OCI-LY3 (cell line): ENCODE measurements around the gene DDX20.

Source experiments
- H2AFZ ChIP-seq: fragments of 200-600, 300-600 bp; shearing (Covaris generic); 2 replicates; pipeline ENCODE4 v1.6.0; 2014; ENCODE audit warnings: antibody characterized with exemption, low read depth, low read length
- H3K27ac ChIP-seq: fragments of 200-600, 300-600 bp; sonication (generic); 2 replicates; pipeline ENCODE4 v1.5.1; 2014; ENCODE audit warnings: mild to moderate bottlenecking, low read length, moderate library complexity, mixed read lengths
- H3K27me3 ChIP-seq: fragments of 200-600, 300-600 bp; sonication (generic); 2 replicates; pipeline ENCODE4 v1.6.1; 2014; ENCODE audit warnings: low read depth, low read length, mixed read lengths
- H3K36me3 ChIP-seq: fragments of 200-600, 300-600 bp; sonication (generic); replicated peaks from 2 replicates; pipeline ENCODE3; 2014; ENCODE audit warnings: low read depth, low read length, mixed read lengths
- H3K4me1 ChIP-seq: fragments of 300-600, 200-600 bp; sonication (generic); 2 replicates; pipeline ENCODE4 v1.6.1; 2014; ENCODE audit warnings: low read length, mixed read lengths
- H3K4me2 ChIP-seq: fragments of 200-600, 300-600 bp; sonication (generic); 2 replicates; pipeline ENCODE4 v1.6.1; 2014; ENCODE audit warnings: low read length, mixed read lengths
- H3K4me3 ChIP-seq: fragments of 300-600, 200-600 bp; sonication (generic); 2 replicates; pipeline ENCODE4 v1.5.1; 2014; ENCODE audit warnings: antibody characterized with exemption, mild to moderate bottlenecking, low read length, moderate library complexity
- H3K79me2 ChIP-seq: fragments of 300-600, 200-600 bp; shearing (Covaris generic); 2 replicates; pipeline ENCODE4 v1.6.1; 2014; ENCODE audit warnings: mild to moderate bottlenecking, low read length, mixed read lengths
- H3K9ac ChIP-seq: fragments of 300-600, 200-600 bp; shearing (Covaris generic); 2 replicates; pipeline ENCODE4 v1.6.0; 2014; ENCODE audit warnings: mild to moderate bottlenecking, low read length, moderate library complexity
- H3K9me3 ChIP-seq: fragments of 200-600, 300-600 bp; shearing (Covaris generic); 2 replicates; pipeline ENCODE4 v1.6.1; 2014; ENCODE audit warnings: low read length, mixed read lengths; ENCODE audit not compliant: insufficient read depth
- H4K20me1 ChIP-seq: fragments of 200-600, 300-600 bp; sonication (generic); 2 replicates; pipeline ENCODE4 v1.6.1; 2016; ENCODE audit warnings: low read length, mixed read lengths; ENCODE audit not compliant: insufficient read depth
- CTCF ChIP-seq: fragments of 200-600, 300-600 bp; sonication (generic); IDR thresholded peaks from 2 replicates; pipeline ENCODE4 v1.5.1; 2014; ENCODE audit warnings: antibody characterized with exemption, low read length, low read depth
- EZH2phosphoT487 ChIP-seq: fragments of 200-600 bp; shearing (Covaris generic); IDR thresholded peaks from 2 replicates; pipeline ENCODE4 v1.6.1; 2018; ENCODE audit warnings: antibody characterized with exemption, mixed run types, low read depth

DDX20 gene

DNA sequence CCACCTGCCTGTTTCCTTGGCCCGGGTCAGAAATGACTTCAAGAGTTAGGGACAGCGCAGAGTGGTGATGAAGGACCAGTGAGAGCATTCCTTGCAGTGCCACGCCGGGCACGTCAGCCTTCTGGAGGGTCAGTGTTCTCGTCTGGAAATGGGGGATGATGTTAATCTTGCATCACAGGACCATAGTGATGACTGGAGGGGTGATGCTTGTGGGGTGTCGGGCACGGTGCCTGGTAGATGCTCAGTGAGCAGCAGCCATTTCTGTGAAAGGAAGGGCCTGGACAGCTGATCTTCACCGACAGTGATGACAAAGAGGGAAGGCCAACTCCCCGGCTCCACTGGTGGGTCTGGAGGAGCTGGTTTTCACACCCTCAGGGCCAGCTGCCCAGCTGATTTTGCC is 56.2 kb downstream of the DDX20 start:
- Histone ChIP-seq H2AFZ (no peak overlapping the region), H3K4me2 (no peak overlapping the region), H3K9me3 (no peaks in the 10 kb centered on the region), H3K36me3 (no peaks in the 10 kb centered on the region), H3K79me2 (no peaks in the 10 kb centered on the region), H3K4me1 (peaks cover 3% of the 10 kb centered on the region), H3K27me3 (no peaks in the 10 kb centered on the region), H3K27ac (no peak overlapping the region), H3K4me3 (no peak overlapping the region), H4K20me1 (no peaks in the 10 kb centered on the region), H3K9ac (no peak overlapping the region)
- TF ChIP-seq EZH2phosphoT487 (no peak), CTCF (no peak)

GRCh38 chr1:111812306-111812705 is 56.6 kb downstream of the DDX20 start:
- Histone ChIP-seq H3K79me2 (no peaks in the 10 kb centered on the region), H4K20me1 (no peaks in the 10 kb centered on the region), H3K4me1 (peaks cover 3% of the 10 kb centered on the region), H3K4me3 (no peak overlapping the region), H3K9me3 (no peaks in the 10 kb centered on the region), H3K27me3 (no peaks in the 10 kb centered on the region), H3K27ac (no peak overlapping the region), H3K4me2 (no peak overlapping the region), H3K36me3 (no peaks in the 10 kb centered on the region), H3K9ac (no peak overlapping the region), H2AFZ (no peak overlapping the region)
- TF ChIP-seq CTCF (no peak), EZH2phosphoT487 (no peak)

DNA sequence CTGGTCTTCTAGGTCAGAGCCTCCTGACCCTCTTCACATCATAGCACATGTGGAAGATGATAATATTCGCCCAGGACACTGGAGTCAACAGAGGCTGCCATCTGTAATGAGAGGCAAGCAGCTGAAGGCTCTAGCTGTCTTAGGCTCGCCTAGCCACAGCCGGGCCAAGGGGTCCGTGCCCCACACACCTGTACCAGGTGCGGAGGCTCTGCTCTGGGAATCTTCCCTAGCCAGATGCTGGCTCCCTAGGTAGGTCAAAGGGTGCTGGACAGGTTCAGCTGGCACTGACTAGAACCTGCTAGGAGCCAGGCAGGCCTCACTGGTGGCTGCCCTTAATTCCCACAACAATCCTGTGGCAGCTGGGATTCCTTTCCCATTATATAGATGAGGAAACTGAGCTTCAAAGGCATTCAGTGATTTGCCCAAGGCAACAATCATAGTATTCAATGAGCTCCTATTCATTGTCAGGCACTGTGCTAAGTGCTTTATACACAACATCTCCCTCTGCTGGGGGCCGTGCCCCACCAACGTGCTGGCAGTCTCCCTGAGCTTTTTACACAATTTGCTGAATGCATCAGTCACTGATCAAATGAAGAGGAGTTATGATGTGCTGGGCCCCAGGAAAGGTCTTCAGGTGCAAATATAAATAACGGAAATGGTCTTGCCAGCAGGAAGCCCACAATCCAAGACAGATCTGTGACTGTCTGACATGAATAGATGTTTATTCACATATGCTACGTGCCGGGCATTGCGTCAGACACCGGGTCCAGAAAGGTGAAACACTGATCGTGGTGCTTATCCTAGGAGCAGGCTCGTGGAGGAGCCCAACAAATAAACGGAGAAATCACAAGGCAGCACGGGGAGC is 58.0 kb downstream of the DDX20 start:
- H3K9me3 ChIP-seq, result no peaks in the 10 kb centered on the region
- H3K4me2 ChIP-seq, result no peak overlapping the region
- no peaks in the 10 kb centered on the region for H3K79me2 ChIP-seq
- no peaks in the 10 kb centered on the region for H3K27me3 ChIP-seq
- H3K4me1 ChIP-seq, result peaks cover 3% of the 10 kb centered on the region
- H3K27ac ChIP-seq, result no peak overlapping the region
- no peak overlapping the region for H2AFZ ChIP-seq
- no peaks in the 10 kb centered on the region for H3K36me3 ChIP-seq
- H3K9ac ChIP-seq, result no peak overlapping the region
- no peak for TF ChIP-seq EZH2phosphoT487
- TF ChIP-seq CTCF, result peak; percentile 27
- no peak overlapping the region for H3K4me3 ChIP-seq
- no peaks in the 10 kb centered on the region for H4K20me1 ChIP-seq

DNA sequence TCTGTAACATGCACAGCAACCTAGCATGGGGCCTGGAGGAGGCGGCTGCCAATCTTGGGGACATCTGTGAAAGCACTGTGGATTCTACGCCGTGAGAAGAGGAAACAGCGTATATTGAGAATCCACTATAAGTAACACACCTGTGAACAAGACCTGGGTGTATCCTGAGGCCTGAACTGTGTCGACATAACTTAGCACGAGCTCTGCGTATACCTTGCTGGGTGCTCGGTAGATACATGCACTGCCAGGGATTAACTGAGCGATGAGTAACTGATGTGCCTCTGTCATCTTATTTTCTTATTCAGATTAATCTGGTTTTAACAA is 58.6 kb downstream of the DDX20 start:
- no peak overlapping the region for H3K27ac ChIP-seq
- no peak for TF ChIP-seq CTCF
- TF ChIP-seq EZH2phosphoT487, result no peak
- H4K20me1 ChIP-seq, result no peaks in the 10 kb centered on the region
- no peak overlapping the region for H3K4me2 ChIP-seq
- no peaks in the 10 kb centered on the region for H3K79me2 ChIP-seq
- no peak overlapping the region for H3K4me3 ChIP-seq
- no peaks in the 10 kb centered on the region for H3K4me1 ChIP-seq
- no peaks in the 10 kb centered on the region for H3K36me3 ChIP-seq
- no peak overlapping the region for H3K9ac ChIP-seq
- H2AFZ ChIP-seq, result no peak overlapping the region
- no peaks in the 10 kb centered on the region for H3K9me3 ChIP-seq
- no peaks in the 10 kb centered on the region for H3K27me3 ChIP-seq
